Germinal center (tissue), 1 donor: ENCODE data around the gene SPEM2.
"Not testable (repeated sequence)": the region's sequence is repeated elsewhere in the genome, so short reads cannot be mapped to it uniquely, and the experiment has no call there.

Experiments used
- DNase-seq: peaks from one replicate; pipeline ENCODE4 v3.0.0; 2012; ENCODE audit warnings: mixed read lengths, low spot score

SPEM2 gene

GRCh38 chr17:7471729-7472128 lies 46.3 kb downstream of the SPEM2 start:
- DNase-seq, result no peak

- DNase-seq, result not testable (repeated sequence)
These were observed 49.4 kb downstream of the SPEM2 start for GRCh38 chr17:7474767-7475166.

GRCh38 chr17:7475764-7476422 lies 50.5 kb downstream of the SPEM2 start:
- no peak for DNase-seq

GRCh38 chr17:7476494-7476893 lies 51.1 kb downstream of the SPEM2 start:
- DNase-seq, result no peak

- no peak for DNase-seq
These were observed 51.5 kb downstream of the SPEM2 start for GRCh38 chr17:7476951-7477350.
